ENCODE results near the gene LBHD2. TPM values are rescaled to one million over a fixed set of nuclear protein-coding genes. Genes with fewer than 3 reads are reported as not detected.
A peak's percentile ranks its signal among the peaks of the same experiment; 100 is the strongest.

LBHD2 gene
- total and polyA plus RNA-seq, 9 donors, result 0.47 TPM; not detected in 8

GRCh38 chr14:103088921-103089320 lies 4.9 kb downstream of the LBHD2 start:
- TF ChIP-seq CTCF (IDR thresholded peaks at IDR 0.05) (no peak), POLR2A (IDR thresholded peaks at IDR 0.05) (no peak), EP300 (IDR thresholded peaks at IDR 0.05) (no peak)
- WGBS, 3 donors, result 84 to 95% (median 90%) methylated on average over 6 of the region's 6 CpGs
- H3K9me3 ChIP-seq, result no peaks in the 10 kb centered on the region
- no peaks in the 10 kb centered on the region for H3K36me3 ChIP-seq
- H3K4me3 ChIP-seq, result no peak overlapping the region
- H3K27me3 ChIP-seq, result no peaks in the 10 kb centered on the region
- intact Hi-C loops (cut with DNase I), result no loop called here
- H3K4me1 ChIP-seq (ENCODE audit: insufficient read depth), result peaks cover 7% of the 10 kb centered on the region
- DNase-seq, result no peak
- no peak overlapping the region for H3K27ac ChIP-seq

GRCh38 chr14:103089386-103090335 lies 5.7 kb downstream of the LBHD2 start:
- Histone ChIP-seq H3K9me3 (no peaks in the 10 kb centered on the region), H3K36me3 (no peaks in the 10 kb centered on the region), H3K4me1 (ENCODE audit: insufficient read depth) (peaks cover 8% of the 10 kb centered on the region), H3K4me3 (no peak overlapping the region), H3K27me3 (no peaks in the 10 kb centered on the region), H3K27ac (no peak overlapping the region)
- no peak for DNase-seq
- 88 to 92% (median 91%) methylated on average over 26 to 28 of the region's 28 CpGs for WGBS, 3 donors
- intact Hi-C loops (cut with DNase I), result no loop called here
- TF ChIP-seq POLR2A (IDR thresholded peaks at IDR 0.05) (no peak), CTCF (IDR thresholded peaks at IDR 0.05) (no peak), EP300 (IDR thresholded peaks at IDR 0.05) (no peak)

GRCh38 chr14:103090481-103091020 lies 6.5 kb downstream of the LBHD2 start:
- no peak for DNase-seq
- 82 to 85% (median 82%) methylated on average over 12 of the region's 12 CpGs for WGBS, 3 donors
- no peaks in the 10 kb centered on the region for H3K36me3 ChIP-seq
- H3K27me3 ChIP-seq, result no peaks in the 10 kb centered on the region
- no peaks in the 10 kb centered on the region for H3K9me3 ChIP-seq
- no peak overlapping the region for H3K27ac ChIP-seq
- no peak overlapping the region for H3K4me3 ChIP-seq
- no peak for TF ChIP-seq CTCF (IDR thresholded peaks at IDR 0.05)
- TF ChIP-seq EP300 (IDR thresholded peaks at IDR 0.05), result no peak
- TF ChIP-seq POLR2A (IDR thresholded peaks at IDR 0.05), result no peak
- peaks cover 10% of the 10 kb centered on the region for H3K4me1 ChIP-seq (ENCODE audit: insufficient read depth)
- intact Hi-C loops (cut with DNase I), result no loop called here

GRCh38 chr14:103091041-103091882 lies 7.3 kb downstream of the LBHD2 start:
- no peak overlapping the region for H3K27ac ChIP-seq

More at GRCh38 chr14:103091041-103091882, 7.3 kb downstream of the LBHD2 start:
- no peaks in the 10 kb centered on the region for H3K36me3 ChIP-seq
- no peaks in the 10 kb centered on the region for H3K27me3 ChIP-seq
- H3K4me3 ChIP-seq, result peak overlapping the region; percentile 39
- peaks cover 10% of the 10 kb centered on the region for H3K4me1 ChIP-seq (ENCODE audit: insufficient read depth)
- TF ChIP-seq CTCF (IDR thresholded peaks at IDR 0.05) (peak in 1 of 3 donors; percentile 25), EP300 (IDR thresholded peaks at IDR 0.05) (no peak)
- DNase-seq, result peak in 4 of 5 donors; percentile 59 to 71 (median 64)
- 6 to 17% (median 10%) methylated on average over 22 to 69 of the region's 69 CpGs for WGBS, 3 donors
- no peaks in the 10 kb centered on the region for H3K9me3 ChIP-seq
- intact Hi-C loops (cut with DNase I), result no loop called here
